IPS-18c (cell line): ENCODE measurements around the gene ST6GALNAC3.

Experiments used
- H3K4me3 ChIP-seq: 2 replicates; pipeline ENCODE4 v1.7.0; 2013; ENCODE audit warnings: low read depth, mild to moderate bottlenecking, low read length, moderate library complexity; ENCODE audit not compliant: insufficient read depth
- H3K9me3 ChIP-seq: one replicate; pipeline ENCODE4 v1.6.1; 2013; ENCODE audit warnings: mild to moderate bottlenecking, low read length, moderate library complexity; ENCODE audit not compliant: control insufficient read depth, insufficient read depth

Gene ST6GALNAC3

GRCh38 chr1:76268341-76268740 lies 193.8 kb downstream of the ST6GALNAC3 start:
- Histone ChIP-seq H3K9me3 (no peaks in the 10 kb centered on the region), H3K4me3 (no peak overlapping the region)

GRCh38 chr1:76269155-76269554 lies 194.6 kb downstream of the ST6GALNAC3 start:
- no peak overlapping the region for H3K4me3 ChIP-seq
- H3K9me3 ChIP-seq: no peaks in the 10 kb centered on the region

- Histone ChIP-seq H3K4me3 (no peak overlapping the region), H3K9me3 (no peaks in the 10 kb centered on the region)
Measured at GRCh38 chr1:76274302-76274701, 199.8 kb downstream of the ST6GALNAC3 start.

GRCh38 chr1:76274718-76275117 lies 200.2 kb downstream of the ST6GALNAC3 start:
- no peak overlapping the region for H3K4me3 ChIP-seq

GRCh38 chr1:76278711-76279100 lies 204.2 kb downstream of the ST6GALNAC3 start:
- H3K9me3 ChIP-seq: no peaks in the 10 kb centered on the region
- H3K4me3 ChIP-seq: no peak overlapping the region

More at GRCh38 chr1:76274718-76275117, 200.2 kb downstream of the ST6GALNAC3 start:
- no peaks in the 10 kb centered on the region for H3K9me3 ChIP-seq

- no peaks in the 10 kb centered on the region for H3K9me3 ChIP-seq
- H3K4me3 ChIP-seq: no peak overlapping the region
Measured at GRCh38 chr1:76279101-76279748, 204.7 kb downstream of the ST6GALNAC3 start.

GRCh38 chr1:76281306-76281705 lies 206.8 kb downstream of the ST6GALNAC3 start:
- H3K4me3 ChIP-seq: no peak overlapping the region

GRCh38 chr1:76284842-76285241 lies 210.3 kb downstream of the ST6GALNAC3 start:
- Histone ChIP-seq H3K4me3 (no peak overlapping the region), H3K9me3 (no peaks in the 10 kb centered on the region)

More at GRCh38 chr1:76281306-76281705, 206.8 kb downstream of the ST6GALNAC3 start:
- H3K9me3 ChIP-seq: no peaks in the 10 kb centered on the region

- H3K4me3 ChIP-seq: no peak overlapping the region
- H3K9me3 ChIP-seq: no peaks in the 10 kb centered on the region
Measured at GRCh38 chr1:76285578-76286135, 211.1 kb downstream of the ST6GALNAC3 start.

GRCh38 chr1:76287917-76288316 lies 213.4 kb downstream of the ST6GALNAC3 start:
- Histone ChIP-seq H3K4me3 (no peak overlapping the region), H3K9me3 (no peaks in the 10 kb centered on the region)

GRCh38 chr1:76288758-76289483 lies 214.4 kb downstream of the ST6GALNAC3 start:
- H3K9me3 ChIP-seq: no peaks in the 10 kb centered on the region

GRCh38 chr1:76289692-76290091 lies 215.1 kb downstream of the ST6GALNAC3 start:
- H3K4me3 ChIP-seq: no peak overlapping the region

More at GRCh38 chr1:76288758-76289483, 214.4 kb downstream of the ST6GALNAC3 start:
- H3K4me3 ChIP-seq: no peak overlapping the region

GRCh38 chr1:76290271-76290670 lies 215.7 kb downstream of the ST6GALNAC3 start:
- no peaks in the 10 kb centered on the region for H3K9me3 ChIP-seq
- H3K4me3 ChIP-seq: no peak overlapping the region

More at GRCh38 chr1:76289692-76290091, 215.1 kb downstream of the ST6GALNAC3 start:
- H3K9me3 ChIP-seq: no peaks in the 10 kb centered on the region

- Histone ChIP-seq H3K9me3 (no peaks in the 10 kb centered on the region), H3K4me3 (no peak overlapping the region)
Measured at GRCh38 chr1:76291191-76291590, 216.6 kb downstream of the ST6GALNAC3 start.

GRCh38 chr1:76291737-76292136 lies 217.2 kb downstream of the ST6GALNAC3 start:
- Histone ChIP-seq H3K9me3 (no peaks in the 10 kb centered on the region), H3K4me3 (no peak overlapping the region)

- H3K4me3 ChIP-seq: no peak overlapping the region
- no peaks in the 10 kb centered on the region for H3K9me3 ChIP-seq
Measured at GRCh38 chr1:76292418-76293184, 218.1 kb downstream of the ST6GALNAC3 start.

GRCh38 chr1:76293831-76294230 lies 219.3 kb downstream of the ST6GALNAC3 start:
- Histone ChIP-seq H3K9me3 (no peaks in the 10 kb centered on the region), H3K4me3 (no peak overlapping the region)
